GM12878 (cell line): ENCODE results near the gene TAF6L. TPM values are rescaled to one million over a fixed set of nuclear protein-coding genes. Genes with fewer than 3 reads are reported as not detected.

Experiments
- ATAC-seq: fragments of 200-7000 bp; cut with Tn5 transposase; 3 replicates; pipeline ENCODE4 v1.9.1; 2020; ENCODE audit warnings: mild to moderate bottlenecking, moderate library complexity
- BruUV-seq: library from RNA; stranded (reverse); fragments of 400-500 nt; replicated peaks from 2 replicates; lab custom pipeline; 2021; lab: Mats Ljungman, UMichigan
- CTCF ChIA-PET: fragments of 300-600 bp; sonication (Branson Sonifier 250); formaldehyde crosslinking; extraction: SDS; loops from one replicate; lab custom pipeline; 2021; ENCODE audit warnings: inconsistent platforms; lab: Yijun Ruan, JAX
- POLR2A ChIA-PET: fragments of 350-600 bp; formaldehyde crosslinking; extraction: SDS; loops from one replicate; lab custom pipeline; 2021; ENCODE audit warnings: inconsistent platforms; lab: Charles Lee
- RAD21 ChIA-PET: fragments of 300-600 bp; sonication (Branson Sonifier 250); formaldehyde crosslinking; loops from one replicate; lab custom pipeline; 2023; ENCODE audit warnings: antibody characterized with exemption; ENCODE audit not compliant: unreplicated experiment; lab: Charles Lee
- SMC1A ChIA-PET: fragments of 300-600 bp; sonication (Branson Sonifier 250); formaldehyde crosslinking; loops from one replicate; lab custom pipeline; 2023; ENCODE audit not compliant: unreplicated experiment, uncharacterized antibody; lab: Charles Lee
- DNase-seq: peaks from one replicate; pipeline ENCODE4 v3.0.0-alpha.2; 2011; ENCODE audit warnings: low read depth, low spot score
- FAIRE-seq: peaks from 3 replicates; lab custom pipeline; 2011; peaks lifted over from hg19 to GRCh38; lab: Jason Lieb, UNC
- H2AFZ ChIP-seq: 2 replicates; pipeline ENCODE4 v1.6.0; 2011; ENCODE audit warnings: low read depth, low read length, control low read depth; ENCODE audit not compliant: control insufficient read depth
- H3K27ac ChIP-seq: 2 replicates; pipeline ENCODE4 v1.5.1; 2011; ENCODE audit warnings: control low read depth; ENCODE audit not compliant: control insufficient read depth, insufficient read depth
- H3K27me3 ChIP-seq, 2 experiments: replicated peaks in 1 of 2; 2 replicates each; pipeline versions ENCODE4 v1.6.0 to v1.6.1; 2011; ENCODE audit warnings: low read length in 1 of 2; ENCODE audit not compliant: control insufficient read depth in 2 of 2, insufficient read depth in 2 of 2
- H3K36me3 ChIP-seq, 2 experiments: 2 replicates each; pipeline ENCODE4 v1.5.1; 2011; ENCODE audit warnings: low read length in 1 of 2; ENCODE audit not compliant: control insufficient read depth in 2 of 2, insufficient read depth in 2 of 2
- H3K4me1 ChIP-seq: 2 replicates; pipeline ENCODE4 v1.6.1; 2011; ENCODE audit warnings: mild to moderate bottlenecking, low read length, moderate library complexity, mixed read lengths; ENCODE audit not compliant: control insufficient read depth, insufficient read depth
- H3K4me2 ChIP-seq: 2 replicates; pipeline ENCODE4 v1.6.0; 2011; ENCODE audit warnings: control low read depth; ENCODE audit not compliant: control insufficient read depth, insufficient read depth
- H3K4me3 ChIP-seq: fragments of 200-600 bp; sonication (generic); 2 replicates; pipeline ENCODE4 v1.5.1; 2016
- H3K79me2 ChIP-seq: 2 replicates; pipeline ENCODE4 v1.6.0; 2011; ENCODE audit warnings: low read length; ENCODE audit not compliant: control insufficient read depth, insufficient read depth
- H3K9ac ChIP-seq: 2 replicates; pipeline ENCODE4 v1.8.0; 2011; ENCODE audit warnings: low read length, control low read depth, mixed read lengths; ENCODE audit not compliant: control insufficient read depth, insufficient read depth
- H3K9me3 ChIP-seq: replicated peaks from 3 replicates; pipeline ENCODE4 v1.5.1; 2011; ENCODE audit warnings: mild to moderate bottlenecking, low read length; ENCODE audit not compliant: control insufficient read depth, insufficient read depth
- H4K20me1 ChIP-seq: 2 replicates; pipeline ENCODE4 v1.6.0; 2011; ENCODE audit not compliant: control insufficient read depth, insufficient read depth
- EGR1 ChIP-seq, 2 experiments: IDR thresholded peaks; 1 replicate in 1 of 2; 2 replicates in 1 of 2; pipeline ENCODE4 v1.6.1; 2011 to 2012; ENCODE audit warnings: low read depth in 2 of 2, low read length in 2 of 2, borderline replicate concordance in 1 of 2, mild to moderate bottlenecking in 1 of 2, moderate library complexity in 1 of 2
- IKZF2 ChIP-seq, 2 experiments: fragments of 450-650 bp; IDR thresholded peaks; 2 replicates each; pipeline ENCODE4 v1.6.1; 2017; ENCODE audit warnings: mild to moderate bottlenecking in 2 of 2, moderate library complexity in 2 of 2
- RUNX3 ChIP-seq: IDR thresholded peaks from 2 replicates; pipeline ENCODE4 v1.6.1; 2012; ENCODE audit warnings: low read length, inconsistent platforms
- TBL1XR1 ChIP-seq: IDR thresholded peaks from 2 replicates; pipeline ENCODE4 v1.6.1; 2012; ENCODE audit warnings: low read depth, low read length, improper control_type of control experiment
- ZNF207 ChIP-seq: fragments of 450-650 bp; IDR thresholded peaks from 2 replicates; pipeline ENCODE4 v1.6.1; 2014; ENCODE audit warnings: antibody characterized with exemption, mild to moderate bottlenecking, borderline replicate concordance
- WGBS: methylation state at CpG from one replicate; pipeline ENCODE4 v1.1.6; 2016; ENCODE audit warnings: low lambda C conversion rate; ENCODE audit not compliant: insufficient replicate concordance, insufficient coverage; ENCODE audit errors: missing lambda C conversion rate; 5-methylcytosine and 5-hydroxymethylcytosine counted together
- in situ Hi-C: fragments of 300-500 bp; cut with MboI; formaldehyde crosslinking; loops from 9 replicates; pipeline ENCODE4 v1.14.3; 2018; ENCODE audit warnings: mixed read lengths
- intact Hi-C: fragments of 100-400 bp; cut with micrococcal nuclease; formaldehyde crosslinking; loops from one replicate; pipeline ENCODE4 v1.14.2; 2022; ENCODE audit not compliant: unreplicated experiment
- polyA plus RNA-seq, 11 experiments: library from polyadenylated mRNA; depleted of rRNA in 4 of 11; unstranded in 6 of 11; stranded (reverse) in 5 of 11; fragments of >200 nt; fragmentation: Nextera tagmentation in 4 of 11; fragmentation: Illumina TruSeq in 1 of 11; extraction: Ambion mirVana in 4 of 11; extraction: Trizol in 1 of 11; gene quantifications; 1 replicate in 1 of 11; 2 replicates in 10 of 11; pipeline versions ENCODE4 v1.2.1 to v1.2.3, GENCODE V29; 2011 to 2016; ENCODE audit warnings: inconsistent platforms in 2 of 11, missing spikeins in 2 of 11, low read depth in 1 of 11
- total RNA-seq, 4 experiments: library from RNA; depleted of rRNA in 3 of 4; stranded (reverse); fragments of >200 nt in 3 of 4; fragmentation: Illumina TruSeq in 1 of 4; extraction: Trizol in 1 of 4; gene quantifications; 2 replicates each; pipeline versions ENCODE4 v1.2.1 to v1.2.3, GENCODE V29; 2013 to 2021

The TAF6L gene
- total and polyA plus RNA-seq, 10 of the 15 experiments (the other 5 are each of a cell fraction or from before 2014, with no cell fraction given) = 0.15 to 35.6 (median 19.0) TPM

DNA sequence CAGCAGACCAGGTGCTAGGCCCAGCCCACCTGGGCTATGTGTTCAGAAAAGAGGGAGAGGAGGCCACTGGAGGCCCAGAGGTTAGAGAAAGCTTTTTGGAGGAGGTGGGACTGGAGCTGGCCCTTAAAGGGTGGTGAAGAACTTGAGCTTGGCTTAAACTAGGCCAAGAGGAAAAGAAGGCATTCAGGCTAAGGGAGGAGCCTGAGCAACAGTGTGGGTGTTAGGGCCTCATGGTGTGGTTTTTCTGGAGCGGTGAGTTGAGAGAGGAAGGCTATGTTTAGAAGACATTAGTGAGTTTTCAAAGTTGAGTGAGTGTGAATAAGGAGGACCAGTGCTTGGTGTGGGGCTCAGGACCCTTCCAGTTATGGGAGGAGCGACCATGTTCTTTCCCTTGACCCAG, 6.2 kb downstream of the TAF6L start:
- H3K4me2 ChIP-seq = 0 out of 2 replicates have a peak overlapping the region, but pooled peaks have one; percentile 0
- peak; percentile 27; the same call in 2 of the 3 replicates for ATAC-seq
- intact Hi-C loops (no loop called here), in situ Hi-C loops (no loop called here)
- peaks cover 6% of the 10 kb centered on the region for H3K4me1 ChIP-seq
- POLR2A ChIA-PET = interaction anchor here (0.7 to 0.9 kb wide), 3 partner anchors 11 to 64 kb away, joined by 3 to 4 read pairs (median 3); no protein-coding TSS in a partner anchor
- WGBS = 0% methylated on average over 1 of the region's 2 CpGs
- FAIRE-seq = no peak
- CTCF ChIA-PET = interaction anchor here (1.4 to 9.6 kb wide), 2 partner anchors 9 to 107 kb away, joined by 3 to 85 read pairs; partner anchors contain the start of gene TMEM179B
- H4K20me1 ChIP-seq = no peaks in the 10 kb centered on the region
- peaks cover 4% of the 10 kb centered on the region for H3K79me2 ChIP-seq
- no peaks in the 10 kb centered on the region for H3K9me3 ChIP-seq
- TF ChIP-seq RUNX3 (peak; percentile 80), EGR1 (IDR thresholded peaks at IDR 0.05; ENCODE audit: borderline replicate concordance in 1 of 2, low read depth in 2 of 2, low read length in 2 of 2) (peak in 1 of 2 experiments; percentile 39; a peak in 1 of 3 replicates), IKZF2 (IDR thresholded peaks at IDR 0.05) (no peak)
- no TSS peak for BruUV-seq
- no peak overlapping the region for H2AFZ ChIP-seq
- no peaks in the 10 kb centered on the region for H3K27me3 ChIP-seq
- no peak overlapping the region for H3K9ac ChIP-seq
- H3K36me3 ChIP-seq = peaks cover 8 to 16% of the 10 kb centered on the region in 2 experiments; a peak in 3 of 4 replicates
- DNase-seq = no peak
- SMC1A ChIA-PET = interaction anchor here (1.0 kb wide), 1 partner anchor 93 kb away, joined by 3 read pairs; no protein-coding TSS in a partner anchor
- H3K27ac ChIP-seq = peak overlapping the region; percentile 22
- RAD21 ChIA-PET = interaction anchor here (0.9 to 1.1 kb wide), 2 partner anchors 9 to 84 kb away, joined by 3 to 4 read pairs; no protein-coding TSS in a partner anchor
- no peak overlapping the region for H3K4me3 ChIP-seq

DNA sequence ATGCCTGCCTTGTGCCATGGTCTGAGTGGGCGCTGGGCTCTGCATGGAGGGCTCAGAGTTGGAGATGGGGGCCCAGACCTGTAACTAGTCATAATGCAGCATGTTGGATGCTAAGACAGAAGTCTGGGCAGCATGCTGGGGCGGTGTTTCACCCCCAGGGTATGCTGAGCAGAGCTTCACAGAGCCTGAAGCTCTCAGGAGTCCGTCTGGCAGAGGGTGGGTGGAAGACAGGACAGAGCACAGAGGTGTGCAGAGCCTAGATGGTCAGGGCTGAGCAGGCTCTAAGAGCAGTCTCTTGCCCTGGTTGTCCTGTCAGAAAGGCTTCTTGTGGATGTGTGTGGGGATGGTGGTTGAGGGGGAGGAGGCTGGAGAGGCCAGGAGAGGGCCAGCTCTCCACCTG, 7.2 kb downstream of the TAF6L start:
- no peak overlapping the region for H3K4me3 ChIP-seq
- SMC1A ChIA-PET = no interaction called here
- H4K20me1 ChIP-seq = no peaks in the 10 kb centered on the region
- WGBS = 92% methylated on average over 3 of the region's 3 CpGs
- RAD21 ChIA-PET = interaction anchor here (1.1 kb wide), 1 partner anchor 8 kb away, joined by 4 read pairs; no protein-coding TSS in a partner anchor
- DNase-seq = no peak
- CTCF ChIA-PET = interaction anchor here (0.6 to 9.6 kb wide), 3 partner anchors 8 to 106 kb away, joined by 3 to 85 read pairs (median 3); partner anchors contain the start of gene TMEM179B
- peaks cover 4% of the 10 kb centered on the region for H3K4me1 ChIP-seq
- in situ Hi-C loops (no loop called here), intact Hi-C loops (no loop called here)
- TF ChIP-seq ZNF207 (no peak), TBL1XR1 (no peak)
- no peak overlapping the region for H3K9ac ChIP-seq
- H3K27ac ChIP-seq = no peak overlapping the region
- peaks cover 12 to 16% of the 10 kb centered on the region in 2 experiments; a peak in 3 of 4 replicates for H3K36me3 ChIP-seq
- no peak for FAIRE-seq
- H3K27me3 ChIP-seq = no peaks in the 10 kb centered on the region
- no peak; the same call in 2 of the 3 replicates for ATAC-seq
- peaks cover 2% of the 10 kb centered on the region for H3K79me2 ChIP-seq
- H2AFZ ChIP-seq = no peak overlapping the region
- H3K9me3 ChIP-seq = no peaks in the 10 kb centered on the region
- BruUV-seq = no TSS peak
- no peak overlapping the region for H3K4me2 ChIP-seq
- POLR2A ChIA-PET = interaction anchor here (0.5 kb wide), 1 partner anchor 34 kb away, joined by 3 read pairs; no protein-coding TSS in a partner anchor
